Gastrocnemius medialis (tissue), 4 donors: ENCODE measurements around the gene TMX1. TPM values are rescaled to one million over a fixed set of nuclear protein-coding genes. Genes with fewer than 3 reads are reported as not detected.

Experiments used
- ATAC-seq, 2 donors: fragments of 150-250 bp; one replicate each; pipeline ENCODE4 v1.9.1; 2016
- DNase-seq, 2 donors: peaks; one replicate each; pipeline ENCODE4 v3.0.0-alpha.2; 2019
- H3K27ac ChIP-seq, 4 donors: fragments of 200-600 bp; sonication (generic); 1 replicate in 1 of 4; 2 replicates in 3 of 4; pipeline ENCODE4 v1.5.1; 2016 to 2018; ENCODE audit warnings: mild to moderate bottlenecking in 2 of 4, moderate library complexity in 1 of 4
- H3K27me3 ChIP-seq, 3 donors: fragments of 200-600 bp; sonication (generic) in 2 of 3; 1 replicate in 1 of 3; 2 replicates in 2 of 3; pipeline versions ENCODE4 v1.5.1 to v1.6.0; 2016 to 2019; ENCODE audit warnings: mild to moderate bottlenecking in 1 of 3, moderate library complexity in 1 of 3
- H3K36me3 ChIP-seq, 2 donors: fragments of 200-600 bp; sonication (generic) in 1 of 2; one replicate each; pipeline ENCODE4 v1.5.1; 2017 to 2018
- H3K4me1 ChIP-seq, 2 donors: fragments of 200-600 bp; sonication (generic) in 1 of 2; one replicate each; pipeline ENCODE4 v1.5.1; 2016 to 2017; ENCODE audit warnings: mild to moderate bottlenecking in 2 of 2
- H3K4me3 ChIP-seq, 4 donors: fragments of 200-600 bp; sonication (generic) in 3 of 4; 1 replicate in 1 of 4; 2 replicates in 3 of 4; pipeline ENCODE4 v1.5.1; 2016 to 2019; ENCODE audit warnings: mild to moderate bottlenecking in 2 of 4
- H3K9me3 ChIP-seq, 3 donors: fragments of 200-600 bp; sonication (generic) in 2 of 3; 1 replicate in 1 of 3; 2 replicates in 2 of 3; pipeline ENCODE4 v1.5.1; 2016 to 2019
- POLR2A ChIP-seq, 2 donors: fragments of 450-650 bp; IDR thresholded peaks; one replicate each; pipeline ENCODE4 v1.6.1; 2017; ENCODE audit warnings: antibody characterized with exemption in 2 of 2, mild to moderate bottlenecking in 2 of 2, moderate library complexity in 2 of 2
- in situ Hi-C, 4 donors: fragments of 200-750 bp; cut with MboI; loops; one replicate each; pipeline versions ENCODE4 v1.15.0 to v1.8.0; 2017; ENCODE audit warnings: low sequenced_read_pairs in 4 of 4
- intact Hi-C: fragments of 100-400 bp; cut with DNase I; formaldehyde crosslinking; loops from one replicate; pipeline ENCODE4 v1.15.1; 2023; ENCODE audit warnings: low total_unique reads
- total RNA-seq, 4 donors: library from RNA; depleted of rRNA; stranded (reverse); fragments of >200 nt; gene quantifications; one replicate each; pipeline versions ENCODE4 v1.1.0 to v1.2.3, GENCODE V29; 2016
- TF ChIP-seq, protein P1 (sequence below), 5 experiments: fragments of 450-650 bp in 3 of 5; fragments of 200-600 bp in 2 of 5; sonication (generic) in 2 of 5; IDR thresholded peaks in 4 of 5; conservative IDR thresholded peaks in 1 of 5; 1 replicate in 4 of 5; 2 replicates in 1 of 5; pipeline ENCODE4 v1.5.1; 2016 to 2019; ENCODE audit warnings: antibody characterized with exemption in 5 of 5, mild to moderate bottlenecking in 3 of 5, moderate library complexity in 3 of 5

The TMX1 gene
- total RNA-seq, 4 donors from 2014 or later, result 13.5 to 17.3 (median 15.7) TPM

DNA sequence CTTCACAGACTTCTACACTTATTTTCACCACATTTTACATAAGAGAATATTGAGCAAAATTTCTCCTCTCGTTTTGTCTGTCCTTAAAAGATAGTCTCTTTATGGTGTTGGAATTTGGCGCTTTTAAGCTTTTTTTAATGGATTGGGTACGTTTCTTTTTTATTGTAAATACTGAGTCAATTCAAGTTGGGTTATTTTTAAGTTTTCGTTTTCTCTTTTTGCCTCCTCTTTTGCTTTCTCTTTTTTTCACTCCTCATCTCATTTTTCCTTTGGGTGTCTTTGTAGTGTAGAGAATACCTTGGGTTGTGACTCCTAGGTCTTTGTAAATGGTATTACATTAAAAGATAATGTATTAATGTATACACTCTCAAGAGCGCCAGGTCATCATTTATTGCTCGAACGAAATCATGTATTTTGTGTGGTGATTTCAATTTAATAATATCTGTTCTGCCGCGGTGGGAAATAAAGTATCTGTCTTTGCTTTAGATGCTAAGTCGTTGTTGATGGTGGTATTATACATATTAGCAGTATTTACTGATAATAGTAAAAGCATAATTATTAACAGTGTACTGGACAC lies 845 bp downstream of the TMX1 start:
- H3K4me1 ChIP-seq, result peaks cover 11 to 21% of the 10 kb centered on the region in 2 donors
- H3K4me3 ChIP-seq, result peak overlapping the region; percentile 89 to 98 (median 94)
- intact Hi-C loops (loop anchor here (5.0 to 10.0 kb wide), 4 partner anchors 234 to 1626 kb away; partner anchors contain the start of gene FRMD6), in situ Hi-C loops (loop anchor here in 1 of 4 donors (25.0 kb wide), 1 partner anchor 279 kb away; no protein-coding TSS in a partner anchor)
- H3K9me3 ChIP-seq, result no peaks in the 10 kb centered on the region
- ATAC-seq, result no peak
- DNase-seq, result no peak
- no peaks in the 10 kb centered on the region for H3K27me3 ChIP-seq
- H3K27ac ChIP-seq, result peak overlapping the region; percentile 81 to 90 (median 88)
- no peaks in the 10 kb centered on the region for H3K36me3 ChIP-seq
- TF ChIP-seq, protein P1, sequence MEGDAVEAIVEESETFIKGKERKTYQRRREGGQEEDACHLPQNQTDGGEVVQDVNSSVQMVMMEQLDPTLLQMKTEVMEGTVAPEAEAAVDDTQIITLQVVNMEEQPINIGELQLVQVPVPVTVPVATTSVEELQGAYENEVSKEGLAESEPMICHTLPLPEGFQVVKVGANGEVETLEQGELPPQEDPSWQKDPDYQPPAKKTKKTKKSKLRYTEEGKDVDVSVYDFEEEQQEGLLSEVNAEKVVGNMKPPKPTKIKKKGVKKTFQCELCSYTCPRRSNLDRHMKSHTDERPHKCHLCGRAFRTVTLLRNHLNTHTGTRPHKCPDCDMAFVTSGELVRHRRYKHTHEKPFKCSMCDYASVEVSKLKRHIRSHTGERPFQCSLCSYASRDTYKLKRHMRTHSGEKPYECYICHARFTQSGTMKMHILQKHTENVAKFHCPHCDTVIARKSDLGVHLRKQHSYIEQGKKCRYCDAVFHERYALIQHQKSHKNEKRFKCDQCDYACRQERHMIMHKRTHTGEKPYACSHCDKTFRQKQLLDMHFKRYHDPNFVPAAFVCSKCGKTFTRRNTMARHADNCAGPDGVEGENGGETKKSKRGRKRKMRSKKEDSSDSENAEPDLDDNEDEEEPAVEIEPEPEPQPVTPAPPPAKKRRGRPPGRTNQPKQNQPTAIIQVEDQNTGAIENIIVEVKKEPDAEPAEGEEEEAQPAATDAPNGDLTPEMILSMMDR (IDR thresholded peaks at IDR 0.05 in 4 of 5, conservative IDR thresholded peaks at IDR 0.05 in 1 of 5), result no peak
- no peak for TF ChIP-seq POLR2A (IDR thresholded peaks at IDR 0.05)

GRCh38 chr14:51242545-51243490 lies 2.8 kb downstream of the TMX1 start:
- no peak for ATAC-seq

DNA sequence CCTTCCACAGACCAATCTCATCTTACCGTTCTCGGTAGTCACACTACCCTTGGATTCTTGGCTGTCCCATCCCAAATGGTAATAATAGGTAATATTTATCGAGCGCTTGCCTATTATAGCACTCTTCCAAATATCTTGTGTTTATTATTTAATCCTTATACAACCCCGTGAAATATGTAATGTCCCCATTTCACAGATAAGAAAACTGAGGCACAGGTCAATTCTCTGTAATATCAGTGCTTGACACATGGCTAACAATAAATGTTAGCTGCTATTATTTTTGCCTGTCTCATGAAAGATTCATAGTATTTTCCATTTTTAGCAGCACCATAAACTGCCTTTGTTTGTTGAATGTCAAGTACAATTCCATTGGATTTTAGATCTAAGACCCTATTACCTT lies 4.5 kb downstream of the TMX1 start:
- TF ChIP-seq, protein P1 (IDR thresholded peaks at IDR 0.05 in 4 of 5, conservative IDR thresholded peaks at IDR 0.05 in 1 of 5), result no peak
- TF ChIP-seq POLR2A (IDR thresholded peaks at IDR 0.05), result no peak
- ATAC-seq (no peak), DNase-seq (no peak)
- Histone ChIP-seq H3K9me3 (no peaks in the 10 kb centered on the region), H3K36me3 (peaks cover 4 to 19% of the 10 kb centered on the region in 2 donors), H3K27me3 (no peaks in the 10 kb centered on the region), H3K27ac (no peak overlapping the region), H3K4me3 (no peak overlapping the region), H3K4me1 (peaks cover 7 to 16% of the 10 kb centered on the region in 2 donors)
- intact Hi-C loops, result loop anchor here (5.0 to 10.0 kb wide), 4 partner anchors 237 to 1630 kb away; partner anchors contain the start of gene FRMD6
- in situ Hi-C loops, result loop anchor here in 1 of 4 donors (25.0 kb wide), 1 partner anchor 282 kb away; no protein-coding TSS in a partner anchor

More at GRCh38 chr14:51242545-51243490, 2.8 kb downstream of the TMX1 start:
- peaks cover 0 to 6% of the 10 kb centered on the region in 2 donors for H3K36me3 ChIP-seq
- no peak overlapping the region for H3K4me3 ChIP-seq
- no peak for DNase-seq
- intact Hi-C loops, result loop anchor here (5.0 to 10.0 kb wide), 4 partner anchors 236 to 1628 kb away; partner anchors contain the start of gene FRMD6
- in situ Hi-C loops, result loop anchor here in 1 of 4 donors (25.0 kb wide), 1 partner anchor 281 kb away; no protein-coding TSS in a partner anchor
- no peak overlapping the region for H3K27ac ChIP-seq
- no peak for TF ChIP-seq POLR2A (IDR thresholded peaks at IDR 0.05)
- TF ChIP-seq, protein P1 (IDR thresholded peaks at IDR 0.05 in 4 of 5, conservative IDR thresholded peaks at IDR 0.05 in 1 of 5), result no peak
- H3K4me1 ChIP-seq, result peaks cover 11 to 21% of the 10 kb centered on the region in 2 donors
- H3K9me3 ChIP-seq, result no peaks in the 10 kb centered on the region
- H3K27me3 ChIP-seq, result no peaks in the 10 kb centered on the region

DNA sequence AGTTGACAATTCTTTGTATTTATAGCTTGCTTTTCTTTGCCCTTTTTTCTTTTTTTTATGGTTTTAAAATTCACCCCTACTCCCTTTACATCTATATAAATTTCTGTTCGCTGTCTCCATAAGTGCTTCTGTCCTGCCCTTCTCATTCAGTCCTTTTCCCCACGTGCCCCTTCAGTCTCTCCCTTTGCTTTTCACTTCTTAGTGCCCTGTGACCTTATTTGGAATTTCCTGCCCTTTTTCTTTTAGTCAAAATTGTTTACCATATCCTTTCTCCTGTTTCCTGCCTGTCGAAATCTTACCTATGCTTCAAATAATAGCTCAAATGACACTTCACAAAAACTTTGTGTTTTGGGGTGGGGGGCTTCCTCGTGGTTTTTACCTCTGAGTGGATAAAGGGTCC lies 6.0 kb downstream of the TMX1 start:
- peaks cover 4 to 30% of the 10 kb centered on the region in 2 donors for H3K36me3 ChIP-seq
- in situ Hi-C loops, result loop anchor here in 1 of 4 donors (25.0 kb wide), 1 partner anchor 284 kb away; no protein-coding TSS in a partner anchor

More for the DNA sequence above, 6.0 kb downstream of the TMX1 start:
- peaks cover 6 to 16% of the 10 kb centered on the region in 2 donors for H3K4me1 ChIP-seq
- no peaks in the 10 kb centered on the region for H3K9me3 ChIP-seq
- no peak for DNase-seq
- no peak for ATAC-seq
- no peak for TF ChIP-seq POLR2A (IDR thresholded peaks at IDR 0.05)
- TF ChIP-seq, protein P1 (IDR thresholded peaks at IDR 0.05 in 4 of 5, conservative IDR thresholded peaks at IDR 0.05 in 1 of 5), result no peak
- H3K27me3 ChIP-seq, result no peaks in the 10 kb centered on the region
- H3K4me3 ChIP-seq, result no peak overlapping the region
- intact Hi-C loops, result loop anchor here (10.0 kb wide), 2 partner anchors 701 to 1631 kb away; no protein-coding TSS in a partner anchor
- H3K27ac ChIP-seq, result no peak overlapping the region
